SK-N-SH (cell line): ENCODE measurements around the gene AHNAK2.

ENCODE experiments used
- CTCF ChIP-seq: fragments of 200-600 bp; sonication (generic); IDR thresholded peaks from 2 replicates; pipeline ENCODE4 v1.6.1; 2017; ENCODE audit warnings: antibody characterized with exemption, mild to moderate bottlenecking, moderate library complexity
- EP300 ChIP-seq, 2 experiments: IDR thresholded peaks; 2 replicates each; pipeline versions ENCODE4 v1.4.0 to v1.6.1; 2012; ENCODE audit warnings: borderline replicate concordance in 1 of 2, low read depth in 1 of 2, low read length in 1 of 2
- NFIC ChIP-seq: IDR thresholded peaks from 2 replicates; pipeline ENCODE4 v1.4.0; 2012; ENCODE audit warnings: borderline replicate concordance
- POLR2AphosphoS5 ChIP-seq: IDR thresholded peaks from 2 replicates; pipeline ENCODE4 v1.6.1; 2012; ENCODE audit warnings: low read depth, low read length
- RCOR1 ChIP-seq: fragments of 150-350 bp; IDR thresholded peaks from 2 replicates; pipeline ENCODE4 v1.6.1; 2017; ENCODE audit warnings: antibody characterized with exemption, low read length
- REST ChIP-seq: IDR thresholded peaks from 2 replicates; pipeline ENCODE4 v1.6.1; 2012; ENCODE audit warnings: mild to moderate bottlenecking, low read depth, low read length, moderate library complexity
- YY1 ChIP-seq: IDR thresholded peaks from 2 replicates; pipeline ENCODE4 v1.4.0; 2012; ENCODE audit warnings: low read depth, mild to moderate bottlenecking
- ZBTB33 ChIP-seq: IDR thresholded peaks from 2 replicates; pipeline ENCODE4 v1.4.0; 2012; ENCODE audit warnings: low read depth, borderline replicate concordance

- TF ChIP-seq CTCF (no peak), NFIC (no peak), RCOR1 (no peak), REST (no peak), POLR2AphosphoS5 (no peak), YY1 (no peak), ZBTB33 (no peak), EP300 (IDR thresholded peaks at IDR 0.05; ENCODE audit: borderline replicate concordance in 1 of 2, low read depth in 1 of 2, low read length in 1 of 2) (no peak)
Measured at GRCh38 chr14:104919993-104920315, 58.2 kb downstream of the AHNAK2 start.
